Right kidney (tissue), 1 donor: ENCODE results near the gene NEK1.
"Not testable (repeated sequence)": the region's sequence is repeated elsewhere in the genome, so short reads cannot be mapped to it uniquely, and the experiment has no call there.

Experiments used
- DNase-seq: peaks from one replicate; pipeline ENCODE4 v3.0.0-alpha.2; 2016

The NEK1 gene

GRCh38 chr4:169628579-169628978, 16.2 kb upstream of the NEK1 start:
- no peak for DNase-seq

GRCh38 chr4:169627307-169627706, 14.9 kb upstream of the NEK1 start:
- no peak for DNase-seq

GRCh38 chr4:169626331-169627282, 14.2 kb upstream of the NEK1 start:
- DNase-seq = no peak

GRCh38 chr4:169625886-169626285, 13.5 kb upstream of the NEK1 start:
- DNase-seq = no peak

GRCh38 chr4:169624012-169624411, 11.6 kb upstream of the NEK1 start:
- DNase-seq = not testable (repeated sequence)

GRCh38 chr4:169622566-169622965, 10.2 kb upstream of the NEK1 start:
- DNase-seq = no peak

- DNase-seq = peak; percentile 11
These were observed 9.5 kb upstream of the NEK1 start for GRCh38 chr4:169621731-169622492.

GRCh38 chr4:169620880-169621248, 8.5 kb upstream of the NEK1 start:
- no peak for DNase-seq

- DNase-seq = peak; percentile 89
These were observed 7.8 kb upstream of the NEK1 start, which contains the start of gene CLCN3 for GRCh38 chr4:169619958-169620879. CLCN3 (plus strand) TSS chr4:169620578; CDS start chr4:169635929, 15,351 bp downstream.

- DNase-seq = no peak
These were observed 7.2 kb upstream of the NEK1 start for GRCh38 chr4:169619518-169619957.

- DNase-seq = no peak
These were observed 6.6 kb upstream of the NEK1 start for GRCh38 chr4:169618986-169619385.

GRCh38 chr4:169618286-169618685, 5.9 kb upstream of the NEK1 start:
- no peak for DNase-seq

GRCh38 chr4:169617306-169617705, 4.9 kb upstream of the NEK1 start:
- no peak for DNase-seq

GRCh38 chr4:169616846-169617245, 4.5 kb upstream of the NEK1 start:
- no peak for DNase-seq

GRCh38 chr4:169615467-169616106, 3.2 kb upstream of the NEK1 start:
- no peak for DNase-seq

- peak; percentile 67 for DNase-seq
These were observed 782 bp upstream of the NEK1 start for GRCh38 chr4:169612871-169613859.

- DNase-seq = no peak
These were observed 1.2 kb downstream of the NEK1 start for GRCh38 chr4:169611157-169611556.

GRCh38 chr4:169604903-169605331, 7.5 kb downstream of the NEK1 start:
- DNase-seq = no peak

- DNase-seq = no peak
These were observed 8.1 kb downstream of the NEK1 start for GRCh38 chr4:169604131-169604900.
